HG02798 (cell line): ENCODE data around the gene RPA1.
"Not testable (repeated sequence)": the region's sequence is repeated elsewhere in the genome, so short reads cannot be mapped to it uniquely, and the experiment has no call there.

Experiments
- ATAC-seq: cut with Tn5 transposase; IDR thresholded peaks from one replicate; pipeline ENCODE4 v1.9.1; 2021; ENCODE audit warnings: mild to moderate bottlenecking; ENCODE audit not compliant: unreplicated experiment, poor library complexity

RPA1 gene

GRCh38 chr17:1872976-1873375 is 43.2 kb downstream of the RPA1 start:
- no peak for ATAC-seq

GRCh38 chr17:1873418-1873817 is 43.6 kb downstream of the RPA1 start:
- no peak for ATAC-seq

GRCh38 chr17:1875597-1875996 is 45.8 kb downstream of the RPA1 start:
- ATAC-seq, result no peak

GRCh38 chr17:1878419-1879121 is 48.8 kb downstream of the RPA1 start:
- no peak for ATAC-seq

GRCh38 chr17:1880851-1881630 is 51.2 kb downstream of the RPA1 start:
- no peak for ATAC-seq

GRCh38 chr17:1882836-1883235 is 53.0 kb downstream of the RPA1 start:
- no peak for ATAC-seq

- ATAC-seq, result no peak
These were observed 53.7 kb downstream of the RPA1 start for GRCh38 chr17:1883536-1883935.

- no peak for ATAC-seq
These were observed 58.9 kb downstream of the RPA1 start for GRCh38 chr17:1888741-1889140.

GRCh38 chr17:1890758-1891450 is 61.1 kb downstream of the RPA1 start:
- ATAC-seq, result no peak

GRCh38 chr17:1894753-1895339 is 65.0 kb downstream of the RPA1 start:
- no peak for ATAC-seq

GRCh38 chr17:1895479-1895878 is 65.7 kb downstream of the RPA1 start:
- not testable (repeated sequence) for ATAC-seq

GRCh38 chr17:1896243-1897104 is 66.7 kb downstream of the RPA1 start:
- peak; percentile 56 for ATAC-seq

GRCh38 chr17:1897105-1897656 is 67.4 kb downstream of the RPA1 start:
- no peak for ATAC-seq

GRCh38 chr17:1898332-1898731 is 68.5 kb downstream of the RPA1 start:
- ATAC-seq, result no peak

GRCh38 chr17:1898872-1899271 is 69.1 kb downstream of the RPA1 start:
- no peak for ATAC-seq

GRCh38 chr17:1899403-1900000 is 69.7 kb downstream of the RPA1 start:
- no peak for ATAC-seq

GRCh38 chr17:1904273-1905182 is 74.7 kb downstream of the RPA1 start:
- ATAC-seq, result no peak

- ATAC-seq, result no peak
These were observed 75.5 kb downstream of the RPA1 start for GRCh38 chr17:1905190-1905913.
